CD4-positive, alpha-beta T cell treated with Interleukin-4 for 1 hour (primary cell): ENCODE data around the gene FAHD2A.
"Not testable (repeated sequence)": the region's sequence is repeated elsewhere in the genome, so short reads cannot be mapped to it uniquely, and the experiment has no call there.

Experiments used
- DNase-seq, 2 donors: peaks; one replicate each; pipeline ENCODE4 v3.0.0-alpha.2; 2020 to 2022

FAHD2A gene

DNA sequence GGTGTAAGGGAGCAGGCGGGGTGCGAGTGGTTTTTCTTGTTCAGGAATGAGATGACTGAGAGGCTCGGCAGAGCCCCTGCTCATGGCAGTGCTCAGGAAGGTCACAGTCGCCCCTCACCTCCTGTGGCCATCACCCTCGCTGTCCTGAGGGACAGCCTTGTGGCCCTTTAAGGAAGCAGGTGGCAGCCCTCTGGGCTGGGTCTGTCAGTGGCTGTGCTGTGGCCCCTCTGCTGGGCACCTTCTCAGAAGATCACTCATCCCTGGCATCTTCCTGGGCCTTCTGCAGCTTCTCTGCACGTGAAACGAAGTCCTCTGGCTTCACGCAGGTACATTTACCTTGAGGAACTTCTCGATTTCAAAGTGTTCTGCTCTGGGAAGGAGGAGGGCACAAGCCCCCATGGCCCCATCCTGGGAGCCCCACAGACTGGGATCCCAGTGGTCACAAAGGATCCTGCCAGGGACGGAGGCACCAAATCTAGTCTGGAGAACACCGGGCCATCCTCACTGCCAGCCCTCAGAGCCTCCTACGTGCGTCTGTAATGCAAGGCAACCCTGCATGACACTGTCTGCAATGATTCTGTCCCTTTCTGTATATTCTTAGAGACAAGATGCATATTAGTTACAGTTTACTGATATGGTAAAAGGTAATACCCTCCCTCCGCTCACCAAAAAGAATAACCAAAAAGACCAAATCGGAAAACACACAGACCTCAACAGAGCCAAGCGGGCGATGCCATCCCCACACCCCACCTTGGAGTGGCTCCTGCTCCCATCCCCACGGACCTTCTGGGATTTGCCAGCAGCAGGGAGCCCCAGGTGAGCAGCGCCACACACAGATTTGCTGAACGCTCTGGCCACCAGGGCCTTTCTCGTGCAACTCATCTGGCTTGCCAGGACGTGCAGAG, 25.9 kb upstream of the FAHD2A start:
- no peak for DNase-seq

DNA sequence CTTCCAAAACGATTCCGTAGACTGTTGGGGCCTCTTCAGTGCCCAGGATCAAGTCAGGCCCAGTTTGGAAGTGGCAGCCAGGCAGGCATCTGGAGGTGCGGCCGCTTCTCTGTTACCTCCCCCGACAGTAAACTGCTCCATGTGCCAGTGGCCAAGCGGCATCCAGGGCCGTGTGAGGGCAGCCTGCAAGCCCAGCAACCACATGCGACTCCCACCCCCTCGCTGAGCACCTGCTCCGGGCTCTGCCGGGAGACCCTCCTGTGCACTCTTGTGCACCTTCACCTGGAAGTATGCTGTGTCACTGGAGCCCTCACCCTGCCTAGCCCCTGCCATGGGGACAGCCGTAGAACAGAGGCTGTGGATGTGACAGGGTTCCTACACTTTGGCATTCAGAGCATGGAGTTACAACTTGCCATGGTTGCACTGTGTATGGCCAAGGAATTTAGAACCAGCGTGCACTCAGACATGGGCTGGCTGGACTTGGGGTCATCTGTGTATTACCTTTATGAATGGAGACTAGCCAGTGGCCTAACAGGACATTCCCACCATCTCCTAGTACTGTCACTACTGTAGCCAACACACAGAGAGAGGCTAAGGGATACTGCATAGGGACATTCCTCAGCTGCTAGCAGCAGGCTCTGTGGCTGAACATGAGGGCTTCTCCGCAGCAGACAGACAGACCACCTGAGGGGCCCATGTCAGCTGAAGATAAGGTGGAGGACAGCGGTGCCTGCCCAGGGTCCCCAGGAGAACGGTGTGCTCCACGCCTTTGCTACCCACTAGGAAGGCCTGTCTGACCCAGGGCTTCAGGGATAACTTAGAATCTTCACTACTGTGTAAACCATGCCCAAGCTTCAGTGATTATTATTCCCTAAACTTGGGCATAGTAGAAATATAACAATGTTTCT, 25.0 kb upstream of the FAHD2A start:
- DNase-seq = no peak

DNA sequence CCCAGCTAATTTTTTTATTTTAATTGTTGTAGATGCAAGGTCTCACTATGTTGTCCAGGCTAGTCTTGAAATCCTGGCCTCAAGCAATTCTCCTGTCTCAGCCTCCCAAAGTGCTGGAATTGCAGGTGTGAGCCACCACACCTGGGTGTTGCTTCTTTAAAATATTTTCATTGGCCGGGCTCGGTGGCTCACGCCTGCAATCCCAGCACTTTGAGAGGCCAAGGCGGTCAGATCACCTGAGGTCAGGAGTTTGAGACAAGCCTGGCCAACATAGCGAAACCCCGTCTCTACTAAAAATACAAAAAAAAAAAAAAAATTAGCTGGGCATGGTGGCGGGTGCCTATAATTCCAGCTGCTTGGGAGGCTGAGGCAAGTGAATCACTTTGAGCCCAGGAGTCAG, 24.2 kb upstream of the FAHD2A start:
- not testable (repeated sequence) for DNase-seq

GRCh38 chr2:95379371-95379831, 23.1 kb upstream of the FAHD2A start:
- DNase-seq = no peak

GRCh38 chr2:95380280-95380679, 22.2 kb upstream of the FAHD2A start:
- DNase-seq = no peak

GRCh38 chr2:95380731-95381130, 21.8 kb upstream of the FAHD2A start:
- DNase-seq = no peak

DNA sequence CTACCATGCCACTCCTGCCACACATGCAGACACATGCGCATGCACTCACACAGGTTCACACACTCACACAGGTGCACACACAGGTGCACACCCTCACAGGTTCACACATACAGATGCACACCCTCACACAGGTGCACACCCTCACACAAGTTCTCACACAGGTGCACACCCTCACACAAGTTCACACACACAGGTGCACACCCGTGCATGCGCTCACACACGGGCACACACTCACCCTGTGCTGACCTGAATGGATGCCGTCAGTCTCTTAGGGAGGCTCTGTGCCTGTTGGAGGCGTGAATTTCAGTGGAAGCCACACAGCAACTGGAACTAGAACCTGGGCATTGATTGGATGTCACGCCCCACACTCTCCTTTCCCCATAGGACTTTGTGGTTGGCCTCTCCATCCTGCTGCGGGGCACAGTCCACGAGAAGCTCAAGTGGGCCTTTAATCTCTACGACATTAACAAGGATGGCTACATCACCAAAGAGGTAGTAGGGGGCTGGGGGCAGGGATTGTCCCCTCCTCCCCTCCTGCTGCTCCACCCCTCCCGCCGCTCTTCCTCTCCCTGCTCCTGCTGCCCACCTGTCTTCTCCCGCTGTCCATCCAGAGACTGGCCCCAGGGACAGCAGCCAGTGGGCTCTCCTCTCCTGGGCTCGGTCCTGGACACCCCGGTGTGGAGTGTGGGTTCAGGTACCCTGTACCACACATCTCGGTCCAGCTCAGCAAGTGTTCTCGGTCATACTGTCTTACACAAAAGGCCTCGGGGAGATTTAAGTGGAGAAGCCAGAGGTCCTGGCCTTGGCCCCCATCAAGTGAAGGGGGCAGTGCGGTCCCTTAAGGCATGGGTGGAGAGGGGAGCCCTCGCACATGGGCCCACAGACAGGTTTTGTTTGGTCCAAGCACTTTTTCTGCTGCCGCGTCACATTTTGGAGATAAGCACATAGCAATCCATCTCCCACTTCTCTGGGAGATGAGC, 21.0 kb upstream of the FAHD2A start:
- no peak for DNase-seq

GRCh38 chr2:95382192-95382591, 20.3 kb upstream of the FAHD2A start:
- no peak for DNase-seq

DNA sequence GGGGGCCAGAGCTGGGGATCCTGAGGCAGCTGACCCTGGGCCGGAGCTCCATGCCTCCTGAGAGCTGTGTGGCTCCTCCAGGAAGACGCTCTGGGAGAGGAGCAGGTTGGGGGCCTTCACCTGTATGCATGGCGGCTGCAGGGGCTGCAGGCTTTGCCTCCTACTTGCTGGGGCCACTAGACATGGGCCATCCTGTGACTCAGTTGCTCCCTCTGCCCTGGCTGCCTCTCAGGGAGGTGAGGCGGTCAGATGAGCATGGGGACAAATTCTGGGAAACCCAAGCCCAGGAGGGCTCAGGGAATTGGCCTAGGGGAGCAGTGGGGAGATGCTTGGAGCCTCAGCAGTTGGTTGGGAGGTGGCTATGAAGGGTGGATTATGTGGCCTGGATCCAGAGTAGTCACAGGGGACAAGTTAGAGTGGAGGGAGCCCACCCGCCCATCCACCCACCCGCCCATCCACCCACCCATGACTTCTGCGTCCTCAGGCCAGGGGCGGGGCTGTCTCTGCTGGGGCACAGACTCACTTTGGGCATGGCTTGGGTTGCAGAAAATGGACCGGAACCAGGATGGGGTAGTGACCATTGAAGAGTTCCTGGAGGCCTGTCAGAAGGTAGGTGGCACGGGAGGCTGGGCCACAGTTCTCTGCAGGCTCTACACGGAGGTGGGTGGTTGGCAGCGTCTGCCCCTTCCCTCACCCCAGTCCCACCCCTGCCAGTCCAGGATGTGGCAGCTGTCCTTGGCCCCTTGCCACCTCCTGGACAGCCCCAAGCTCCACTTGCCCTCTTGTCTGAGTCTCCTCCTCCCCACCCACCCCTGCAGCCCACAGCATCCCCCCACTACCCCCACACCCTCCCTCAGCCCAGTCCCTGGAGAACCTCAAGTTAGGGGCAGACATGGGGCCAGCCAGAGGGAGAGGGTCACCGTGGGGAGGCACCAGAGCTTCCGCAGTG, 19.5 kb upstream of the FAHD2A start:
- DNase-seq = no peak

DNA sequence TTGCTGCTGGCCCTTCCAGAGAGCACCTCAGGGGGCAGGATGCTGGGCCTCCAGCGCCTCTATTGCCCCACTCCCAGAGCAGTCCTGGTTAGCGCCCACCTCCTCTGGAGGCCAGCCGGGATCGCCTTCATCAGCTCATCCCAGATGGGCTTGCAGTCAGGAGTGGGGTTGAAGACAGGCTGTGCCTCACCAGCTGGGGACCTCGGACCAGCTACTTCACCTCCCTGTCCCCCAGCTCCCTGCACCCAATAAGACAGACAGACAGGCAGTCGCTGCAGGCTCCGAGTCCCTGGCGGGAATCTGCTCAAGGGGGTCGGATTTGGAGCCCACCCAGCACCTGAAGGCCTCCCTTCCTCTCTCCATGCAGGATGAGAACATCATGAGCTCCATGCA, 18.9 kb upstream of the FAHD2A start:
- DNase-seq = no peak

GRCh38 chr2:95384854-95385569, 17.5 kb upstream of the FAHD2A start:
- DNase-seq = no peak

DNA sequence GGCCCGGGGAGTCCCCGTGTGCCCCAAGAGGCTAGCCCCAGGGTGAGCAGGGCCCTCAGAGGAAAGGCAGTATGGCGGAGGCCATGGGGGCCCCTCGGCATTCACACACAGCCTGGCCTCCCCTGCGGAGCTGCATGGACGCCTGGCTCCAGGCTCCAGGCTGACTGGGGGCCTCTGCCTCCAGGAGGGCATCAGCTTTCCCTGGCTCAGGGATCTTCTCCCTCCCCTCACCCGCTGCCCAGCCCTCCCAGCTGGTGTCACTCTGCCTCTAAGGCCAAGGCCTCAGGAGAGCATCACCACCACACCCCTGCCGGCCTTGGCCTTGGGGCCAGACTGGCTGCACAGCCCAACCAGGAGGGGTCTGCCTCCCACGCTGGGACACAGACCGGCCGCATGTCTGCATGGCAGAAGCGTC, 16.9 kb upstream of the FAHD2A start:
- no peak for DNase-seq

- no peak for DNase-seq
These were observed 16.5 kb upstream of the FAHD2A start for GRCh38 chr2:95386031-95386430.

DNA sequence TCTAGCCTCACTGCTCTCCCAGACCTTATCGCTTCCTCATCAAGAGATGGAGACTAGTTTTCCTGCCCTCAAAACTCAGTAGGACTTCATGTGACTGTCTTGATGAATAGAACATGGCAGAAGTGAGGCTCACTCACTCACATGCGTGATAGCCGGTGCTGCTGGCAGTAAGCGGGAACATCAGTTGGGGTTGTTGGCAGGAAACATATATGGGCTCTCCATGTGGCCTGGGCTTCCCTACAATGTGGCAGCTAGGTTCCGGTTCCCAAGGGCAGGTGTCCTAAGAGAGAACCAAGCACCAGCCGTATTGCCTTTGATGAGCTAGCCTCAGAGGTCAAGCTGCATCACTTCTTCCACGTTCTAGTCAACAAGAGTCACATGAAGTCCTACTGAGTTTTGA, 15.2 kb upstream of the FAHD2A start:
- no peak for DNase-seq

GRCh38 chr2:95388091-95388692, 14.3 kb upstream of the FAHD2A start:
- no peak for DNase-seq

DNA sequence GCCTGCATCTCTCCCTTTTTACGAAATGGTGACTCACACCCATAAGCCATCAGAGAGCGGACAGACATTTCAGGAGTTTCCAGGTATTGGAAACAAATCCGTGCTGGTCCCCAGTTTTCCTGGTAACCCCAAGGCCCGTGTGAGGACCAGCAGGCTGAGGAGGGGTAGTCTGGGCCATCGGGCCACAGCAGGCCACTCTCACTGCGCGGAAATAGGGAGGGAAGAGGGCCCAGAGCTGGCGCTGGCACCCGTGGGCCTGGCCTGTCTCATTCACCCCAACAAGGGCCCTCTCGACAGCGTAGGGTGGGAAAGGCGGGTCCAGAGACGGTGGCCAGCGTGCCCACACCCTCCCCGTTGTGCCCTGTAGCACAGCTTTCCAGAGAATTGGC, 13.7 kb upstream of the FAHD2A start:
- DNase-seq = no peak

DNA sequence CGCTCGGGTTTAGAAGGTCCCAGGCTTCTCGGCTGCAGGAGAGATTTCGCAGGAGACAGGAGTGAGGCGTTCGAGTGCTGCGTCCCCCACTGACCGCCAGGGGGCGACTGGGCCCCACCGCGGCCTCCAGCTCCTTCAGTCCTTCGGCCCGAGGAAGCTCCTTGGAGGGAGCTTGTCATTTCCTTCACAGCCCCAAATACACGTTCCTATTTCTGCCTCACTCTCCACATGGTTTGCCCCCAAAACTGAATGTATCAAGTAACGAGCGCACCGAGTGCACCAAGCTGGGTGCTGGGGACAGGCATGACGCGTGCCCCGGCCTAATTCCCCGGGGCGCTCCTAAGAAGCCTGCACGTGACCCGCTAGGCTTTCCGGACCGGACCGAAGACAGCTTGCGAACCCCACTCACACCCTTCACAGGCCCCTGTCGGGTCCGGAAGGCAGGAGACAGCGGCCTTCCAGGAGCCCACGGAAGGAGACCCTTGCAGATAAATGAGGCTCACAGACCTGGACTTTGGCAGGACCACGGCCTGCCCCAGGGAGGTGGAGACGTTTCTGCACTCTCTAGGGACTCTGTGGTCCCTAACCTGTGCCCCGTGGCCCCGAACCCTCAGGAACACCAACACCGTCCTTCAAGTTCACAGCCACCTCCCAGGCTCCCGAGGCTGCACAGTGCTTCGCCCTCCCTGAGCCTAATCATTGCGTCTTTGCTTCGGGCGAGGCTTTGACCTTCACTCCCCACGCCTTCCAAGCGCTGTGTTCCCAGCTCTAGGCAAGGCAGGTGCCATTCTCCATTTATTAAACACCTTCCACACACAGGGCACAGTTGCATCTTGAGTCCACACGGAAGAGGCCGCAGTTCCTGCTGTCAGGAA, 13.0 kb upstream of the FAHD2A start:
- peak in 1 of 2 donors; percentile 27 for DNase-seq

- no peak for DNase-seq
These were observed 12.1 kb upstream of the FAHD2A start for GRCh38 chr2:95390272-95390880.

DNA sequence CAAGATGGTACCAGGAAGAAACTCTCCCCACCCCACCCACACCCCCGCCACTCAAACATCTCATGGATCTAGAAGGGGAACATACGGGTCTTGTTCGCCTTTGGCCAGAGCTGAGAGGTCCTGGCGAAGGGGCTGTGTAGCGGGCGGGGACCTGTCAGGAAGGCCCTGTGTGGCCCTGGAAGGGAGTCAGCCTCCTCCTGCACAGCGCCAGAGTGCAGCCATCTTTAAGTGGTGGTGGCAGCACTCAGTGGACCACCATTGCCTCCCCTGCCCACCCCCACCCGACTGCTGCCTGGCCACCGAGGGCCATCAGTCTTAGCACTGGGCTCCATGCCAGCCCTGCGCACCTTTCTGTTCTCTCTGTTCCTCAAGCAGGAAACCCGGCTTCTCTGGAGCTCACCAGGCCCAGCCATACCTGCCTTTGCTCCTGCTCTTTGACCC, 11.6 kb upstream of the FAHD2A start:
- no peak for DNase-seq
